CD4-positive, alpha-beta T cell treated with Interleukin-10 for 1 hour (primary cell): ENCODE measurements around the gene KIF6.

ENCODE experiments used
- DNase-seq: peaks from one replicate; pipeline ENCODE4 v3.0.0-alpha.2; 2020

The KIF6 gene

DNA sequence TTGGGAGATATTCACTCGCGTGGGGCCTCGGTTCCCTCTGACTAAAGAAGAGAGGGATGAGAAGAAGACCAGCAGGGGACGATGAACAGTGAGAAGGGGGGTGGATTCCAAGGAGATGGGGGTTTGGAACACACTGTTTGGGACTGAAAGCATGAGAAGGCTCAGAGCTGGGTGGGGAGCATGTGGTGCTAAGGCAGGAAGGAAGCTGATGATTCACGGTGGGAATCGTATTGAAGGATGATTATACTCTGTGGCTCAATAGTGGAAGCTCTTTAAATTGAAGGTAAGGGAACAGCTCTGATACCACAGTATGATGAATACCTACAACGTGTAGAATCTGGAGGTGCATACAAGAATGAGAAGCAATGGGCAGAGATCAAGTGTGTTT, 285.2 kb downstream of the KIF6 start:
- DNase-seq = no peak

DNA sequence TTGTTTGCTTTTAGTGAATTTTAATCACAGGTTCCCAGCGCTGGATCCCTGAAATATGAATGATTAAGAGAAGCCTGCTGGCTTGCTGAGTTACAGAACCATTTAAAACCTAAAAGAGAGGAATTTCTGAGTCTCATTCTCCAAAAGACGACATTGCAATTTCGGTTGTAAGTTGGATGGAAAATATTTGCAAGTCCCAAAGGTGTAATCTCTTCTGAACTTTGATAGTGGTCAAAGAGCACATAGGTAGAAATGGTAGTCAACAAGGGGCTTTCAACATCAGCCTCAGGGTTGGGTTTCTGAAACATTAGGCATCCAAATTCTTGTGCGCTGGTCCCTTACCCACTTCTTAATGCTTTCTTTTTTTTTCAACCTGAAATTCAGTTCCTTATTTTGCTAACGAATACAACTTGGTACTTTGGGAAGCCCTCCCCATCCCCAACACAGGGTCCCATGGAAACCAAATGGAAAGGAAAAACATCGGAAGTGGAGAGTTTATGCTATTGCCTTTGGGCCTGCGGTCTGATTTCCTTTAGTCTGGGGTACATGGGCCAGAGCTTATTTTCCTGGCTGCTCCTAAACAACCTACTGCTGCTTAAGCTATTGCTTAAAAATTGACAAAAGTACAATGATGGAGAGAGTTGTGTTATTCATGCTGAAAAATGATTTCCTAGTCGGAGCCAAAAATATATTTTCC, 285.7 kb downstream of the KIF6 start:
- DNase-seq = no peak

DNA sequence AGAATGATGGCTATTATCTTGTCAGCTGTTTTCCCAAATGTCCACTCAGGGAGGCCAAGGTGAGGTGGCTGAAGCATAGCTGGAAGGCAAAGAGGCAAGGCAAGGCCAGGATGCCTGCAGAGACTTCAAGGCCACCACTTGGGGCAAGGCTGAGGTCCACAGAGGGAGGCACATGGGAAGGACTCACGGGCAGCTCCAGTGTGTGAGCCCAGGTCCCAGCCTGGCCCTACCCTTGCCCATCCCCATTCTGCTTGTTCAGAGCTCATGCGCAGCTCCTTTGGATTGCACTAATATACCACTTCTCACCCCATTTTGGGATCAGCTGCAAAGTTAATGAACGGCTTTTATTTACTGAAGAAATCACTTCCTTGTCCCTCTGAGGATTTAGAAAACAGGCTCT, 291.6 kb downstream of the KIF6 start:
- DNase-seq = no peak

DNA sequence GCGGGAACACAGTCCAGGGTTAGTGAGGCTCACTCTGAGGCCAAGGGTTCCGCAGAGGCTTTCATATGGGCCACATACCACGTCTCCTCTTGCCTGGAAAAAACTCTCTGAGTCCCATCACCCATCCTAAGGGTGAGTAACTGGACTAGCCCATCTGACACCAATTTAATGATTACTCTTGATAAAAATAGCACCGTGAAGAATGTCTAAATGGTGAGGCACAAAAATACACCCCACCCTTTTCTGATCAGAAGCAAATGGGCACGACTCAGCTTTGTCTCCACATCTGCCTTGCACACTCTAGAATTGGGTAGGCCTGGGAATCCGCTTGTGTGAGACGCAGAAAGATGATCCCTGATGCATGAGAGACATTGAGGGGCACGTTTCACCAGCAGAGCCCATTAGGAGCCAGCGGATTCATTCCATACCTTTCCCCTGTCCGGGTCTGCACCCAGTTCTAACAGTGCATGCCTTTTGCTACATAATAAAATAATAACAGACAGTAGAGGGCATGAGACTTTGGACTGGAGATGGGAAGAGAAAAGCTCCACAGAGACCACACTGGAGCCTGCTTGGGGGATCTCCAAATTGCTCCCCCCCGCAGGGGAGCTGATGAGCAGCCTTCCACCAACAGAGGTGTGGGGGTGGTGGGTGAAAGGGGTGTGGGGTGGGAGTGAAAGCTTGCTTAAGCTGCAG, 292.7 kb downstream of the KIF6 start:
- DNase-seq = no peak

DNA sequence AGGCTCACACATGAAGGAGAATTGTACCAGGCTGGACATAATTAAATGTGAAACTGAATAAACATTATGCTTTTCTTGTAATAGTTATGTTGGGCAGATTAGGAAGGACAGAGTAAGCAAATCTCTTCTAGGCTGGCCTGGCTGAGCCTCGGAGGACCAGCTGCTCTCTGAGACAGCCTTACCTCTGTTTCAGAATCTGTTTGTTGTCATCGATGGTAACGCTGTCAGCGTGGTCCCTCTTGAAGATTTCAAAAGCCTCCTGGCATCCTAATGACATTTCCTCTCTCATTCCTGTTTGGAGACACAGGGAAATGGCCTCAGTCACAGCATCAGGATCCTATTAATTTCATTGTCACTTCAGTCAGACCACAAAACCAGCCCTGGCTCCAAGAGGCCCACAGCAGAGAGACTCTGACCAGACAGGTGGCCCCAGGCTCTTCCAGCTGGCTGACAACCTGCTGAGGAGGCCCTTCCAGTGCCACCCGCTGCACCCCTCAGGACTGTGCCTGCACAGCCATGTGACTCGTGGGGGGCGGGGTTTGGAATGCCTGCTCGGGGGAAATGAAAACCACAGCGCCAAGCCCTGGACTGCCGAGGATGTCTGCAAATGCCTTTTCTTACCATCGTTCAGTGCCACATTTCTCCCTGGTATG, 294.2 kb downstream of the KIF6 start:
- no peak for DNase-seq

DNA sequence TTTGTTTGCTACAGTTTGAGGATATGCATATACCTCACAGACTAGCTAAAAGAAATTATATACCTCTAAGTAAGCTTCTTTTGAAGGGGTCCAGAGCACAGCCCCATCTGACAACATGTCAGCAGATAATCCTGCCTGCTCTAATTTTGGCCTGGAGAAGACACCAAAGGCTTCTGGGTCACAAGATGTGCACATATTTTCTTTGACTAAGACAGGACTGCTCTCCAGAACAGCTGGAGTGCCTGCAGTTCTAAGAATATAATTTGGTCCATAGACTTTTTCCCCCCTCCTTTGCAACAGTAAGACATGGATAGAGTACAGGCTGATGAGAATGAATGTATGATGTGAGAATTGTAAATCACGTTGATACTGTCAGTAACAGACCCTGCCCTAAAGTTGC, 294.8 kb downstream of the KIF6 start:
- no peak for DNase-seq

DNA sequence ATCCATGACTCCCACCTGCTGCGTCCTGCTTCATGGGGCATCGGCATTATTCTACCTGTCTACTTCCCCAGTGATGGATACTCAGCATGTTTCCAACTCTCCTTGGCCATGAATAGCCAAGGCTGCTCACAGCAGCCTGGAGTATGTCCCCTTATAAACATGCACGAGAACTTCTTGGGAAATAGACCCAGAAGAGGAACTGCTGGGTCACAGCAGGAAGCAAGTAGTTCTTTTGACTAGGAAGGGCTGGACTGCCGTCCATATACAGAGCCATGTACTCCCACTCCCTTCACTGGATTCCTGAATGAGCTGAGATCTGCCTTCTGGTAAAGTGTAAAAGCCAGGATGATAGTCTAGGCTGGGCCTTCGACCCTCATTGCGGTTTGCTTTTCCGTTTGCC, 296.4 kb downstream of the KIF6 start:
- DNase-seq = no peak

DNA sequence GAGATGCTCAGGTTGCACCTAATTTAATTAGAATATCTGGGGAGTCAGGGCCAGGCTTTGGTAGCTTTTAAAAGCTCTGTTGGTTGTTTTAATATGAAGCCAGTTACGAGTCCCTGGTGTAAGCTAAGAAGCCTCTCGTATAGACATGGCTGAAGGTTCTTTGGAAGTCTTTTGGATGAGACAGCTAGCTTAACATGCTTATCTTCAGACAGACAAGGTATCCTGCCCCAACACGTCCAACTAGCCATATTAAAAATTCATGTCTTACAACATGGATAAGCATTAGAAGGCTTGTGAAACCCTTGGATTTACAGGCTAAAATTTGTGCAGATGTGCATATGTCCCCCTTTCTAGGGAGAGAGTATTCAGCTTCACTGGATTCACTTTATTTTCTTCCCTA, 297.1 kb downstream of the KIF6 start:
- DNase-seq = no peak

DNA sequence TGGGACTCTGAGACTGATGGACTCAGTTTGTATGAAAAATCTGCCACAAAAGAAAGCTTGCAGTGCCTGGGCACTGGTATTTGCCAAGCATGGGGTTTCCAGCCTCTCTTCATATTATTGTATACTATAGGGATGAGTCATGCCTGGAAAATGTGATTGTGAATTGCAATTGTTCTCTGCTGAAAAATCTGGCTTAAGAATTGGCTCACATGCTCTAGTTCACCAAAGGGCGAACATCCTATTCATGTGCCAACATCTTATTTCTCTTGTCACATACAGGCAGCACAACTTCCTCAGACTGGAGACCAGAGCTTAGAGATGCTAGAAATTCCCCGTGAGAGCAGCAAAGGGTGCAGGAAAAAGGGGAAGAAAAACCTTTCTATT, 299.1 kb downstream of the KIF6 start:
- DNase-seq = no peak

DNA sequence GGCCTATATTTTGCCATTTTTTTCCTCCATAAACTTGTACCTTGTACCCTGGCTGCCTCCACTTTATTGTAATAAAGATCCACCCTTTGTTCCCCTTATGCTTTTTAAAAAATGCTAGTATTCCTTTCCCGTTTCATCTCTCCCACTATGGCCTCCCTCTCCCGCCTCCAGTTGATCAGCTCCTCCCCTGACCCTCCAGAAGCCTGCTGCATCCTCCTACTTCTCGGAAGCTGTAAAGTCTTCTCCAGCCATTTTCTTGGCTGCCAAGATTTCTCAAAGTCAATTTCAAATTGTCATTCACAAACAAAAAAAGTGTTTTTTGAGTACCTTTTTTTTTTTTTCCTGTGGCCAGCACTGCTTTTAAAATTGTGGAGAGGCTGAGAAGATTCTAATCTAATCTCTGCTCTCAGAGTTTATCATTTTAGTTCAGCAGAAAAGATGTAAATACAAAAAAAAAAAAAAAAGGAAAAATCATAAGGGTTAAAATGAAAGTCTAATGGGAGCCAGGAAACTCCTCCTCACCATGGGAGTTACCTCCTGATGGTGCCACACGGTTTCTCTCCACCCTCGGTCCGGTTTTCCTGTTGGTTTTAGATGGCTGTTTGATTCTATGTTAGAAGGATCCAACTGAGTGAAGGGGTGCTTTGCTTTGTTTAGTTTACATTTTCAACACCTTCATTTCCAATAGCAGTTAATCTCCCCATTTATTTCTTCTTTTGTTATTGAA, 299.7 kb downstream of the KIF6 start:
- no peak for DNase-seq

DNA sequence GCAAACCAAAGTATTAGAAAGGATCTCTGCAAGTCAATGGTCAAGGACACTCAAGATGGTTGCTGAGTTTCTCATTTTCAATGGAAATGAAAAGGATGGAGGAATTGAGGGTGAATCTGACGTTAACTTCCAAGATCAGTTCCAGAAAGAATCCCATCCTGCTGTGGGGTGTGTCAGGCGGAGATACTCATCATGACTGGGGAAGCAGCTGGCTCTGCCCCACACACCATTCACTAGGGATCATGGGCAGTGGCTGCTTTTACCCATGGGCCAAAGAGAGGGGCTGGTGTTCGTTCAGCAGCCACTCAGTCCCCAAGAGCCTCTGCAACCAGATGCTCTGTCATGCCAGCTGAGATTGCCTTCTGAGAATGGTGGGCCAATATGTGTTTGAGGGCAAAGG, 300.4 kb downstream of the KIF6 start:
- DNase-seq = no peak

DNA sequence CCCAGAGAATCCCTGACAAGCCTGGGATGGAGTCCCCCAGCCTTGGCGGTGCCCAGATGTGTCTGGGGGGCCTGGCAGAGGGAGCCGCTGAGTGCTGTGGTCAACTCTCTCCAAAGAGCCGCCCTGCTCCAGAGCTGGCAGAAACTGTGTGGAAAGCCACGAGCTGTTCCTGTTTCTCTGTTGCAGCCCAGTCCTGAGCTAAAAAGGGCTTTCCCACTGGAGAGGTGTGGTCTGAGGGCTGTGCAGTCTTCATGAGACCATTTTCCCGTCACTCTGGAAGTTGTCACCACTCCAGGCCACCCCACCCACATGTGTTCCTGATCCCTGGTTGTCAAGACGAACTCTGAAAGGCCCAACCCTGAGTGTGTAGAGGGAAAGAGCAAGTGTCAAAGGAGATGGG, 303.0 kb downstream of the KIF6 start:
- DNase-seq = no peak

DNA sequence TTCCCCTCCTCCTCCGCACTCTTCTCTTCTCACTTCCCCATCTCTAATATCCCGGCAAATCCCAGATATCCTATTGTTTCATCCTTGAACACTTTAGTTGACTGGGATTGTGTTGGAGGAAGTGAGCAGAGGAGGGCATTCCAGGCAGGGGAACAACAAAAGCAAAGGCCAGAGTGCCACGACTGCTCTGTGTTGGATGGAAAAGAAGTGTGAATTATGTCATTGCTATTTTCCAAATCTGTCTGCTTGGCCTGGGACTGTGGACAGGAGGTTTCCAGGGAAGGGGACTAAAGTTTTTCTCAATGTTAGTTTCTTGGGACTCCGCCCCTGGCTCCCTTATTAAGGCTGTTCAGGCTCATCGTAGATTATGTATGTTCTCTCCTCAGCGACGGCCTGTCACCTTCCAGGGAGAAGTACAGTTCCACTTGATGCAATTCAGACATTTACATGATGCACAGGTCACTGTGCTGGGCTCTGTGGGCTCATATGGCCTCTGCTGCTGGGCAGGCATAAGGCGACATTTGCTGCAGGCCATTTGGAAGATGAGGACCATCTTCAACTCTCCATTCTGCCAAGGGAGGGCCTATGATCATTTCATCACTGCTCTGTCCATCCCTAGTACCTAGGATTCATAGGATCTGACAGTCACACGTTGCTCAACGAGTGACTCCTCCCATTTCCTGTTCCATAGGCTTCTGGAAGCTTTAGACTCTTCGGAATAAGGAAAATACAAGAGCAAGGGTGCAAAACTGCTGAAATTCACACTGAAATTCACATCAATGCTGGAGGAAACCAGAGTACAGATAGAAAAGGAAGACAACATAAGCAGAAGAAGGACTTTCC, 303.6 kb downstream of the KIF6 start:
- DNase-seq = no peak

DNA sequence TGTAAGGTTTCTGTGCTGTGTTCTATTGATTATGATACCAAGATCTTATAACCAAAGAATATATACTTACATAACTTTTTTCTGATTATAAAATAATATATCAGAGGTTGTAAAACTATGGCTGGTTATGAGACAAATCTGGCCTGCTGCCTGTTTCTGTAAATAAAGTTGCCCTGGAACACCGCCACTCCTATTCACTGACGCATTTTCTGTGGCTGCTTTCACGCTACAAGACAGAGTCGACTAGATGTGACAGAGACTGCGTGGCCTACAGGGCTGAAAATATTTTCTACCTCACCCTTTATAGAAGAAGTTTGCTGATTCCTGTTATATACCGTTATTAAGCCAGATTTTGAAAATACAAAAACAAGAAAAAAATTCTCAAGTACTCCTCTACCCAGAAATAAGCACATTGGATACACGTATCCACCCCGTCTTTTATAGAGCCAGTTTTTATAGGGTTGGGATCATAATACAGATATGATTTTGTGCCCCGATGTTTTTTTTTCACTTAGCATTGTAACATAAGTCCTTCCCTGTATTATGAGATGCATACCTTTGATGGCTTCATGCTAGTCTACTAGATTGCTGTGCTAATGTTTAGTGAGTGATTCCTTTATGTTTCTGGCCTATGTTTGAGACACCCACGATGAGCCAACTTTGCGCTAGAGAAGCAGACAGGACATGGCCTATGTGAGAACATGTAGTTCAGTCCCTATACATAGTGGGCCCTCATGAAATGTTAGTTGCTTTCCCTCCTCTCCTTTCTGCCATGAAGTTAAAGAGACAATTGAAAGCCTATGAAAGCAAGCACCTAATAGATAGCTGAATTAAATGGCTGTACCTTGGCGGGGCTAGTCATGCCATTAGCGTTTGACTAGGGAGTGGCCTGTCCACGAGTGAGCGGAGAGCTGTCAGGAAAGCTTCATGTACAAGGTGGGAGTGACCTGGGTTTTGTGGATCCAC, 304.6 kb downstream of the KIF6 start:
- no peak for DNase-seq

DNA sequence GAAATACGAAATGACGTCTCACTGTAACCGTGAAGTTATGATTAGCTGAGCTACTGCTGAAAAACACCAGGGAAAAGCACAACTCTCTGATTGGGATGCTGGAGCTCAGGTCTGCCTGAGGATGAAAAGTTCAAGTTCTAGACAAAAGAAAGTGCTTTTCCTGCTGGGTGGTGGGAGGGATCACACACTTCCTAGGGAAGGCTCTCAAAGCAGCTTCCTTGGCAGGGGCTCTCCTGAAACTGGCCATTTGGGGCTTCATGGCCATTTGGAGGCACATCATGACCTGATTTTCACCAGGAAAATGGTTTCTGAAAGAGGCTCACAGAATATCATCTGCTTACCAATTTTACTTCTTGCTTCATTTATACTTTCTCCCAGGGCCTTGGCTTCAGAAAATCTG, 305.6 kb downstream of the KIF6 start:
- no peak for DNase-seq

DNA sequence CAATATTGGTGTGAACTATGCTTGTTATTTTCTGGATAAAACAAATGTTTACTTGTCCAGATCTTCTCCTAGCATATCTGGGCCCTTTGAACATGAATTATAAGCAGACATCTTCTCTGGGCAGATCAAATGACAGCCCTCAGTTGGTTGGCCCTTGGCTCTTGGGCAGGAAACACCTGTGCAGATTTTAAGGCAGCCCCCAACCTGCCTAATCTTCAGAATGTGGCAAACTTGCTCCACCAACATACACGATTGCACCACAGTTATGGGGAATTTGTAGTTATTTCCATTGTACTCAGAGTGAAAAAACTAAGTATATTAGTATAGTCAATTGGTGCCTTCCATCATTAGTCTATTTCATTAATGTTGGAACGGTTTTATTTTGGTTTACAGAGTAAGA, 307.8 kb downstream of the KIF6 start:
- no peak for DNase-seq

DNA sequence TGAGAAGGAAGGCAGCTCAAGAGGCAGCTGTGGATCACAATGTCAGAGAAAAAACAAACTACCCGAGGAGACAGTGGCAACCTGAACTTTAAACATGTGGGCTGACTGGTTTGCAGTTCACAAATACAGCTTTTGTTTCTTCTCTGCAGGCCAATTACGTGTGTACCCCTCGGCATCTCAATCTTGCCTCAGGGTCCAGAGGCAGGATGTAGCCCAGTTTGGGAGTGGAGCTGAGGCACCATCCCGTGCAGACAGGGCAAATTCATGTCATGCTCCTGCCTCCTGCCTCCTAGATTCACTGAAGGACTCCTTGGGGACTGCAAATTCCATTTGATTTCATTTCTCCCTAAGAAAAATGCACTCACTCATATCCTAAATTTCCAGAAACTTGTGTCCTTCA, 308.5 kb downstream of the KIF6 start:
- no peak for DNase-seq

DNA sequence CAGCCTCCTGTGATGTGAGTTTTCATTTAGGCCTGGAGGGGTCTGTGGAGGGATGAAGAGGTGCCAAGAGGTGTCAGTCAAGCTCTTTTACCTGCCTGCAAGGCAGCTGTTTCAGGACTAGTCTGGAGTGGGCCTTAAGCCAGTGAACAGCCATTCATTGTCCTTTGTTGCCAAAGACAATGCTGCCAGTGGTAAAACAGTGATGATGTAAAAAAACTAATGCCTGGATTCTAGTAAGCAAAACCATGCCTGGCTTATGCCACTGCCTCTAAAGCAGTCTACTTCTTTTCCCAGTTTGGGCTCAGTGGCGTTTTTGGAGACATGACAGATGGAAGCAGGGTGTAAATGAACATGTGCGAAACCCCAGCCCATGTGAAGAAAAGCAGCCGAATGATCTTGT, 309.2 kb downstream of the KIF6 start:
- no peak for DNase-seq

DNA sequence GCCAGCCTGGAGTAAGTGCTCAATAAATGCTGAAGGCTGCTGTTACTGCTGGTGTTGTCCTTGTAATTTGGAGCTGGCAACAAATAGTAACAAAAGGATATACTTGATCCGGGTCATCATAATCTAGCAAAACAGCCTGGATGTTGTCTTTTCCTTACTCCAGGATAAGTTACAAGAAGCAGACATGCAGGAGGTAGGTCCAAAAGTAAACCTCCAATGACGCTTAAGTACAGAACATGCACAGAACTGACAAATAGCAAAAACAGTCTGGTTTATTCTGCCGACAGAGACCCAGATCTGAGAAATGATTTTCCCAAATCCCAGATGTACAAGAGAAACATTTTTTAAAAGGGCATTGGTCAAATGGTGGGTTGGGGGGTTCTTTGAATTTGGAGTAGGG, 309.7 kb downstream of the KIF6 start:
- DNase-seq = no peak

DNA sequence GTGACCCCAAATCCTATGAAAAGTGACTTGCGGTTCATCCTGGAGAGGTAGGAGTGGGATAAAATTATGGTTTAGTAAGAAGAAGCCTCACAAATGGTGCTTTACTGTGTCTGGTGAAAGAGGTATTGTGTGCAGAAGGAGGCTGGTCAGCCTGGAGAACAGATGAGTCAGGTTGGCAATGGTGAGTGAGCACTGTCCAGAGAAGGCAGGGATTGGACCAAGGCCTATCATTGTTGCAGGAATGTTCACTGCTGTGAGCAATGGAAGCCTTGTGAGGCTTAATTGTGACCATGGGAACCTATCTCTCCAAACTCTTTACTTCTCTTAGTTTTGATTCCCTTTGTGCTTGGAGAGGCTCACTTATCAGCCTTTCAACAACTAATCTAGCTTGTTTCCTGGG, 313.7 kb downstream of the KIF6 start:
- no peak for DNase-seq

DNA sequence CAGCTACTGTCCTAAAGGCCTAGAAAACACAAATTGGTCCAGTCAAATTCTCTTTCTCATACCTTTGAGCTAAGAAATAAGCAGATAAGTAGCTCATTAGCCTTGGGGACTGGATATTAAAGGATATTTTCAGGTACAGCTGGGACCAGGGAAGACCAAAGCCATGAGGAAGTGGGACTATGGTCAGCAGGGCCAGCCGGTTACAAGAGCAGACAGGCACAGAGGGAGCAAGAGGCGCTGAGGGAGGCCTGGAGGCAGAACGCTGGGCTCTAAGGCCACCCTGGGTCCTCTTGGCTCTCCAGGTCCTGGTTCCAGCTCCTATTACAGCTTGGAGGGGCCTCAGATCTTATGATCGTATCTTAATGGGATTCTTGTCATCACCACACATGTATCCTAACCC, 314.2 kb downstream of the KIF6 start:
- no peak for DNase-seq

DNA sequence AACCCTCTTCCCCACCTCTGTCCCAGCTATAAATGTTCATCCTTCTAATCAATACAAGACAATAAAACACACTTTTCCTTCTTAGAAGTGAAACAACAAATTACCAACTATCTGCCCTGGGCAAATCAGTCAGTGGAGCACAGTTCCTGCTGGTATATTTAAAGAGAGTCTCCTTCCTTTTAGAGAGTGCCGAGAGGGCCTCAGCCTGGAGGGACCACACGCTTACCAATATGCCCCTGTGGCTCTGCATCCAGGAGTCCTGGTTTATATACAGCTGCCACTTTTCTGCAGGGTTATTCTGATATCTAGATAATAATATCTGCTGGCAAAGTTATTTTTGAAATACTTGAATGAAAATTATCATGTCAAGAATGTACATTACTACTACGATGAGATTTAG, 315.3 kb downstream of the KIF6 start:
- no peak for DNase-seq
